Sigmoid colon (tissue), 7 donors: ENCODE data around the gene OPN1SW. TPM values are rescaled to one million over a fixed set of nuclear protein-coding genes. Genes with fewer than 3 reads are reported as not detected.

Experiments used
- DNase-seq: peaks from one replicate; pipeline ENCODE4 v3.0.0-alpha.2; 2019
- H3K27ac ChIP-seq, 4 donors: fragments of 200-600 bp; sonication (generic); one replicate each; pipeline ENCODE4 v1.5.1; 2016 to 2019; ENCODE audit warnings: mild to moderate bottlenecking in 1 of 4
- H3K27me3 ChIP-seq, 3 donors: fragments of 200-600 bp; sonication (generic); one replicate each; pipeline ENCODE4 v1.5.1; 2019; ENCODE audit warnings: mild to moderate bottlenecking in 1 of 3
- H3K36me3 ChIP-seq, 4 donors: fragments of 200-600 bp; sonication (generic); one replicate each; pipeline ENCODE4 v1.5.1; 2016 to 2019
- H3K4me1 ChIP-seq, 4 donors: fragments of 200-600 bp; sonication (generic); one replicate each; pipeline ENCODE4 v1.5.1; 2017 to 2019
- H3K4me3 ChIP-seq, 4 donors: fragments of 200-600 bp; sonication (generic); one replicate each; pipeline ENCODE4 v1.5.1; 2017 to 2019; ENCODE audit warnings: mild to moderate bottlenecking in 2 of 4, moderate library complexity in 1 of 4
- H3K9me3 ChIP-seq, 4 donors: fragments of 200-600 bp in 3 of 4; sonication (generic) in 3 of 4; one replicate each; pipeline versions ENCODE4 v1.5.1 to v1.6.1; 2013 to 2019
- EP300 ChIP-seq, 4 donors: sonication (generic); formaldehyde crosslinking; IDR thresholded peaks; one replicate each; pipeline ENCODE4 v1.6.1; 2017; ENCODE audit warnings: antibody characterized with exemption in 4 of 4
- POLR2A ChIP-seq, 2 donors: fragments of 450-650 bp; IDR thresholded peaks; one replicate each; pipeline ENCODE4 v1.6.1; 2016; ENCODE audit warnings: antibody characterized with exemption in 2 of 2, mild to moderate bottlenecking in 2 of 2, moderate library complexity in 2 of 2
- POLR2AphosphoS5 ChIP-seq, 4 donors: sonication (generic); formaldehyde crosslinking; IDR thresholded peaks; one replicate each; pipeline ENCODE4 v1.6.1; 2017; ENCODE audit warnings: antibody characterized with exemption in 4 of 4
- WGBS, 2 donors: extraction: QIAGEN DNeasy Blood & Tissue Kit; methylation state at CpG; one replicate each; pipeline ENCODE4 v1.1.7; 2013; 5-methylcytosine and 5-hydroxymethylcytosine counted together
- intact Hi-C: fragments of 100-400 bp; cut with DNase I; formaldehyde crosslinking; loops from one replicate; pipeline ENCODE4 v1.15.1; 2023
- polyA plus RNA-seq, 3 donors: library from polyadenylated mRNA; stranded (reverse); fragments of 200-250 nt; gene quantifications; one replicate each; pipeline ENCODE4 v1.2.3, GENCODE V29; 2013
- total RNA-seq, 4 donors: library from RNA; depleted of rRNA; stranded (reverse); fragments of >200 nt; gene quantifications; one replicate each; pipeline ENCODE4 v1.1.0, GENCODE V29; 2016
- TF ChIP-seq, protein P1 (sequence below), 4 experiments: fragments of 450-650 bp in 3 of 4; fragments of 200-600 bp in 1 of 4; IDR thresholded peaks; one replicate each; pipeline ENCODE4 v1.5.1; 2016 to 2019; ENCODE audit warnings: antibody characterized with exemption in 4 of 4, mild to moderate bottlenecking in 3 of 4, moderate library complexity in 2 of 4
- donor health status: healthy with polysubstance abuse.
- donor health status: Bipolar disorder and iron deficiency.
- donor health status: healthy.

OPN1SW gene
- total and polyA plus RNA-seq, 7 donors, result not detected

DNA sequence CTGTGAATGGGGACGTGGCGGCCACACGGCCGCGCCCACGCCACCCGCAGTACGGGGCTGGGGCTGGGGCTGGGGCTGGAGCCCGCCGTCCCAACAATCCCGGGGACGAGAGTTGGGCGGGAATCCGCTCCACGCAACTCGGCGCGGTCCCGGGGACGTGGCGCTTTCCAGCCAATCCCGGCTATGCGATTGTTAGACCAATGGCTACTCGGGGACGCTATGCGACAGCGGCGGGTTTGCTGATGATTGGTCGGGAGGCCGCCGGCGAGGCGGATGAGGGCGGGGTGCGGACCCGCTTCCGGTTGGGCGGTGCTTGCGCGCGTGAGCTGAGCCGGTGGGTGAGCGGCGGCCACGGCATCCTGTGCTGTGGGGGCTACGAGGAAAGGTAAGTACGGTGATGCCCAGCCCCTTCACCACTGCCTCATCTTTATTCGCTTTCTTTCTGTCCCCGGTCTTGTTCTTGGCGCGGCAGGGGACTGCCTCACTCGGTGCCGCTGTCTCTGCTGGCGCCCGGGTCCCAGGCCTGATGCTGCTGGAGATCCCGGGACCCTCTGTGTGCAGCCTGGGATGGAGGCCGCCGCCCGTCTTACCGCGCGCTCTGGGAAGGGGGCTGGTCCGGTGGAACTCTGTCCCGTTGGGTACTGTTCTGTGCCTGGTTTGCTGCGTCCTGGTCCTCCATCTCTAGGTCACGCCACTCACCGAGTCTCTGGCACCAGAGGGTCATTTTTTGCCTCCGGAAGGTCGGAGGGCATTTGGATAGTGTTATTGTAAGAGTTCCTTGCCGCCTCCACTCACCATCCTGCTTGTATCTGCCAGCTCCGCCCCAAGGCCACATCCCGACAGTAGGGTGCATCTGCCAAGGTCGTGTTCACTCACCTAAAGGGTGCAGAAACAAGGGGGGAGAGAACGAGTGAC lies 36.3 kb downstream of the OPN1SW start, which contains the start of gene CALU:
TSS of gene CALU (plus strand) at position 312 of the 915 bp plus-strand sequence. CDS start 9,225 bp downstream, outside the sequence.
- Histone ChIP-seq H3K4me3 (peak within 1 kb of the TSS; percentile 79 to 96 (median 94)), H3K4me1 (peaks cover 3 to 50% (median 40%) of the 10 kb centered on the region in 4 donors), H3K9me3 (no peaks in the 10 kb centered on the region), H3K36me3 (no peaks in the 10 kb centered on the region), H3K27me3 (no peaks in the 10 kb centered on the region), H3K27ac (peak within 1 kb of the TSS; percentile 93 to 99 (median 96))
- peak in 1 of 4 donors; percentile 43 for TF ChIP-seq EP300 (IDR thresholded peaks at IDR 0.05)
- TF ChIP-seq, protein P1, sequence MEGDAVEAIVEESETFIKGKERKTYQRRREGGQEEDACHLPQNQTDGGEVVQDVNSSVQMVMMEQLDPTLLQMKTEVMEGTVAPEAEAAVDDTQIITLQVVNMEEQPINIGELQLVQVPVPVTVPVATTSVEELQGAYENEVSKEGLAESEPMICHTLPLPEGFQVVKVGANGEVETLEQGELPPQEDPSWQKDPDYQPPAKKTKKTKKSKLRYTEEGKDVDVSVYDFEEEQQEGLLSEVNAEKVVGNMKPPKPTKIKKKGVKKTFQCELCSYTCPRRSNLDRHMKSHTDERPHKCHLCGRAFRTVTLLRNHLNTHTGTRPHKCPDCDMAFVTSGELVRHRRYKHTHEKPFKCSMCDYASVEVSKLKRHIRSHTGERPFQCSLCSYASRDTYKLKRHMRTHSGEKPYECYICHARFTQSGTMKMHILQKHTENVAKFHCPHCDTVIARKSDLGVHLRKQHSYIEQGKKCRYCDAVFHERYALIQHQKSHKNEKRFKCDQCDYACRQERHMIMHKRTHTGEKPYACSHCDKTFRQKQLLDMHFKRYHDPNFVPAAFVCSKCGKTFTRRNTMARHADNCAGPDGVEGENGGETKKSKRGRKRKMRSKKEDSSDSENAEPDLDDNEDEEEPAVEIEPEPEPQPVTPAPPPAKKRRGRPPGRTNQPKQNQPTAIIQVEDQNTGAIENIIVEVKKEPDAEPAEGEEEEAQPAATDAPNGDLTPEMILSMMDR (IDR thresholded peaks at IDR 0.05), result no peak
- peak; percentile 98 to 99 (median 99) for TF ChIP-seq POLR2AphosphoS5 (IDR thresholded peaks at IDR 0.05)
- TF ChIP-seq POLR2A (IDR thresholded peaks at IDR 0.05), result peak; percentile 80 to 95
- peak; percentile 99 for DNase-seq
- 0% methylated on average over 74 of the region's 74 CpGs for WGBS, 2 donors
- intact Hi-C loops, result loop anchor here (5.0 kb wide), 4 partner anchors 53 to 143 kb away; partner anchors contain the start of genes CCDC136 and FLNC

DNA sequence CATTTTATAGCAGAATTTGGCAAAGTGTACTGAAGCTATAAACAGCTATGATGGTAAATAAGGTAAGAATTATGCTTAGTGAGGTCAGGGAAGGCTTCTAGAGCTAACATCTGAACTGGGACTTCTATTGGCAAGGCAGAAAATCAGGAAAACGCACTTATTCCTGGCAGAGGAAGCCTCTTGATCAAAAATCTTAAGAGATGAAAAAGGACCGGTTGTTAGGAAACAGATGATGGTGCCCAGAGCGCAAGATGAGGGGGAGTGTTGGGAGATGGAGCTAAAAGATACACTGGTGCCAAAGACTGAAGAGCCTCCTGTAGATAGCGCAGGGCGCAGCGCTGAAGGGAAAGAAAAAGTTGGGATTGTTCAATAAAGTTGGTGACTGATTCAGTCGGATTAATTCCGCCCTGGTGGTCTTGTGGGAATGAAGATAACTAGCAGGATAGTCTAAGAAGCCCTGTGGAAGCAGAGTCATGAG lies 37.0 kb downstream of the OPN1SW start:
- H3K9me3 ChIP-seq, result no peaks in the 10 kb centered on the region
- intact Hi-C loops, result loop anchor here (5.0 kb wide), 4 partner anchors 54 to 144 kb away; partner anchors contain the start of genes CCDC136 and FLNC
- H3K36me3 ChIP-seq, result no peaks in the 10 kb centered on the region
- DNase-seq, result no peak
- H3K27ac ChIP-seq, result peak overlapping the region; percentile 93 to 99 (median 96)
- H3K27me3 ChIP-seq, result no peaks in the 10 kb centered on the region
- TF ChIP-seq POLR2A (IDR thresholded peaks at IDR 0.05) (no peak), EP300 (IDR thresholded peaks at IDR 0.05) (no peak), POLR2AphosphoS5 (IDR thresholded peaks at IDR 0.05) (no peak)
- TF ChIP-seq, protein P1 (IDR thresholded peaks at IDR 0.05), result no peak
- H3K4me1 ChIP-seq, result peaks cover 3 to 43% (median 36%) of the 10 kb centered on the region in 4 donors
- peak overlapping the region; percentile 79 to 96 (median 94) for H3K4me3 ChIP-seq
- WGBS, 2 donors, result 3 to 5% methylated on average over 8 of the region's 8 CpGs

DNA sequence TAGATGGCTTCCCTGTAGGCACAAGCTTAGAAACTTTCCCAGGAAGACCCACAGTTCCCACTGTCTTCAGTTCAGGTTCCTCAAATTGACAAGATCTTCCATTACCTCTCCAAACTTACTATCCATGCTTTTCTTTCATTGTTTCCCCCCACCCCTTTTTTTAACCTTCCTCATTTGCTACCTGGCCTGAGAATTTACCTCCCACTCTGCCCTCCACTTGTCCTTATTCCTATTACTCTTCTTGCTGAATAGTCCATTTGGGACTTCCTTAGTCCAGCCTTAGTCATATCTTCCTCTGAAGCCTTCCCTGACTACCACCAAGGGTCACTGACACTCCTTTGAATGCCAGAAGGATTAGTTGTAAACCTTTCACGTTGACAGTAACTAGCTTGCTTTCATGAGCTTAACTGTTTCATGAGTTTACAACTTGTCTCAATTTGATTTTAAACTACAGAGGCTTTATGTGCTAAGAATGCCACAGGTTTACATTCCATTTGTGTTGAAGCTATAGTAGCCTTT lies 37.7 kb downstream of the OPN1SW start:
- Histone ChIP-seq H3K4me3 (peak overlapping the region in 1 of 4 donors; percentile 93), H3K27me3 (no peaks in the 10 kb centered on the region), H3K27ac (peak overlapping the region; percentile 93 to 99 (median 96)), H3K36me3 (no peaks in the 10 kb centered on the region), H3K4me1 (peaks cover 3 to 36% (median 33%) of the 10 kb centered on the region in 4 donors), H3K9me3 (no peaks in the 10 kb centered on the region)
- no peak for DNase-seq
- no peak for TF ChIP-seq EP300 (IDR thresholded peaks at IDR 0.05)
- TF ChIP-seq POLR2AphosphoS5 (IDR thresholded peaks at IDR 0.05), result no peak
- TF ChIP-seq, protein P1 (IDR thresholded peaks at IDR 0.05), result no peak
- TF ChIP-seq POLR2A (IDR thresholded peaks at IDR 0.05), result no peak
- intact Hi-C loops, result loop anchor here (5.0 kb wide), 4 partner anchors 54 to 144 kb away; partner anchors contain the start of genes CCDC136 and FLNC
- WGBS, 2 donors, result 13 to 46% methylated on average over 1 of the region's 1 CpG

DNA sequence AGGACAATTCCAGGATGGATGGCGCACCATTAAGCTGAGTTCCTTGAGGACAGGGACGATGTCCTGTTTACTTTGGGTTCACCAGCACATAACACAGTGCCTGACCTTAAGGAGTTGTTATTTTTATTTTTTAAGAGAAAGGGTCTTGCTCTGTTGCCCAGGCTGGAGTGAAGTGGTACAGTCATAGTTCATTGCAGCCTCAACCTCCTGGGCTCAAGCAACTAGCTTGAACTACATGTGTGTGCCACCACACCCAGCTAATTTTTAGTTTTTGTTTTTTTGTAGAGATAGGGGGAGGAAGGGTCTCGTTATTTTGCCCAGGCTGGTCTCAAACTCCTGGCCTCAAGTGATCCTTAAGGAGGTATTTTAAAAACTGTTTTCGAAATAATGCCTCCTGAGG lies 38.2 kb downstream of the OPN1SW start:
- Histone ChIP-seq H3K27me3 (no peaks in the 10 kb centered on the region), H3K9me3 (no peaks in the 10 kb centered on the region), H3K27ac (peak overlapping the region in 3 of 4 donors; percentile 93 to 99 (median 95)), H3K4me3 (no peak overlapping the region), H3K4me1 (peaks cover 3 to 35% (median 32%) of the 10 kb centered on the region in 4 donors), H3K36me3 (no peaks in the 10 kb centered on the region)
- no peak for TF ChIP-seq POLR2A (IDR thresholded peaks at IDR 0.05)
- TF ChIP-seq EP300 (IDR thresholded peaks at IDR 0.05), result no peak
- TF ChIP-seq, protein P1 (IDR thresholded peaks at IDR 0.05), result no peak
- 91 to 93% methylated on average over 4 of the region's 4 CpGs for WGBS, 2 donors
- no peak for DNase-seq
- intact Hi-C loops, result loop anchor here (5.0 kb wide), 4 partner anchors 55 to 145 kb away; partner anchors contain the start of genes CCDC136 and FLNC
